Measurements from ENCODE around the gene MOSMO.

DNA sequence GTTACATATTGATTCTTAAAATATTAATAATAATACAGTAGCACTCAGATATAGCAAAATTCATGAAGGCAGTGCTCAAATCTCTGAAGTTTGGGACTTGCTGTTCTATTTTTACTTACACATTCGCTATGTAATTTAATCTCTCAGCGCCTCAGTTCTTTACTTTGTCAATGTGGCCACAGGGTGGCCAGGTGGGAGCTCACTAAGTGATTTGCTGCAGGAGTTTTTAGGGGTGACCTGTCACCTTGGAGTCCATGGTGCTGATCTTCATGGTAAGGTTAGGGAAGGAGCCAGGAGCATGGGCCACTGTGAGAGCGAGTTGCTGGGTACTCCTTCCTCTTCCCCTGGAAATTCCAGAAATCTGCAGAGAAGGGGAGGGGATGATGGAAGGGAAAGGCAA lies 112.5 kb downstream of the MOSMO start:
- TF ChIP-seq CTCF (IDR thresholded peaks at IDR 0.05) (no peak), EZH2 (IDR thresholded peaks at IDR 0.05; ENCODE audit: borderline replicate concordance, insufficient read depth, low read depth, low read length, poor library complexity, severe bottlenecking) (no peak)
